Activated CD4-positive, alpha-beta T cell treated with anti-CD3 and anti-CD28 coated beads, Interleukin-2, Interleukin-4, amounts not matched to agents 100 ng/mL and 50 ng/mL, durations not matched to agents 16 hours and 8 hours (primary cell): ENCODE results near the gene SLC6A1.

Source experiments
- DNase-seq: peaks from one replicate; pipeline ENCODE4 v3.0.0-alpha.2; 2020; ENCODE audit warnings: low spot score

Gene SLC6A1

GRCh38 chr3:10970306-10970960 is 22.1 kb upstream of the SLC6A1 start:
- DNase-seq, result no peak

GRCh38 chr3:10972072-10972782 is 20.3 kb upstream of the SLC6A1 start:
- DNase-seq, result no peak

GRCh38 chr3:10973046-10973595 is 19.4 kb upstream of the SLC6A1 start:
- DNase-seq, result no peak

- DNase-seq, result no peak
These were observed 18.4 kb upstream of the SLC6A1 start for GRCh38 chr3:10974131-10974530.

- DNase-seq, result no peak
These were observed 17.7 kb upstream of the SLC6A1 start for GRCh38 chr3:10974746-10975375.

- no peak for DNase-seq
These were observed 16.8 kb upstream of the SLC6A1 start for GRCh38 chr3:10975695-10976234.

- DNase-seq, result peak; percentile 6
These were observed 15.8 kb upstream of the SLC6A1 start for GRCh38 chr3:10976770-10977169.

- no peak for DNase-seq
These were observed 14.5 kb upstream of the SLC6A1 start for GRCh38 chr3:10977892-10978510.

GRCh38 chr3:10978956-10979355 is 13.6 kb upstream of the SLC6A1 start:
- no peak for DNase-seq

- no peak for DNase-seq
These were observed 12.2 kb upstream of the SLC6A1 start for GRCh38 chr3:10980312-10980711.

- DNase-seq, result no peak
These were observed 11.5 kb upstream of the SLC6A1 start for GRCh38 chr3:10981031-10981430.

- DNase-seq, result no peak
These were observed 10.6 kb upstream of the SLC6A1 start for GRCh38 chr3:10981961-10982360.

- no peak for DNase-seq
These were observed 9.8 kb upstream of the SLC6A1 start for GRCh38 chr3:10982782-10983181.

GRCh38 chr3:10983219-10983916 is 9.2 kb upstream of the SLC6A1 start:
- peak; percentile 35 for DNase-seq

- DNase-seq, result no peak
These were observed 8.1 kb upstream of the SLC6A1 start for GRCh38 chr3:10984371-10984896.

- no peak for DNase-seq
These were observed 7.4 kb upstream of the SLC6A1 start for GRCh38 chr3:10985181-10985580.

- DNase-seq, result no peak
These were observed 6.0 kb upstream of the SLC6A1 start for GRCh38 chr3:10986592-10986991.

GRCh38 chr3:10988001-10988665 is 4.4 kb upstream of the SLC6A1 start:
- no peak for DNase-seq

- DNase-seq, result no peak
These were observed 3.5 kb upstream of the SLC6A1 start for GRCh38 chr3:10988991-10989484.

GRCh38 chr3:10992943-10993728 is 588 bp downstream of the SLC6A1 start:
- DNase-seq, result no peak
